Hippocampal formation (tissue), 2 donors: ENCODE results near the gene GPR27.
A peak's percentile ranks its signal among the peaks of the same experiment; 100 is the strongest.

Experiments
- DNase-seq, 2 donors: peaks; one replicate each; lab custom pipeline; 2025; lab: John Stamatoyannopoulos, UW

GPR27 gene

GRCh38 chr3:71753701-71754609, at the start of gene GPR27:
TSS of gene GPR27 (plus strand) at chr3:71753855. CDS start at chr3:71754050, 195 bp downstream.
- no peak for DNase-seq

- DNase-seq: no peak
Observed at GRCh38 chr3:71704915-71705314, 48.7 kb upstream of the GPR27 start.

- no peak for DNase-seq
Observed at GRCh38 chr3:71705681-71706080, 48.0 kb upstream of the GPR27 start.

GRCh38 chr3:71707595-71707994, 46.1 kb upstream of the GPR27 start:
- no peak for DNase-seq

GRCh38 chr3:71708476-71709105, 45.1 kb upstream of the GPR27 start:
- DNase-seq: peak; percentile 36 to 47

GRCh38 chr3:71709908-71710511, 43.6 kb upstream of the GPR27 start:
- no peak for DNase-seq

- DNase-seq: peak in 1 of 2 donors; percentile 53
Observed at GRCh38 chr3:71710906-71711494, 42.7 kb upstream of the GPR27 start.

- no peak for DNase-seq
Observed at GRCh38 chr3:71713041-71713440, 40.6 kb upstream of the GPR27 start.

- DNase-seq: no peak
Observed at GRCh38 chr3:71714595-71714994, 39.1 kb upstream of the GPR27 start.

GRCh38 chr3:71718072-71718471, 35.6 kb upstream of the GPR27 start:
- no peak for DNase-seq

- DNase-seq: no peak
Observed at GRCh38 chr3:71721002-71721401, 32.7 kb upstream of the GPR27 start.

GRCh38 chr3:71721651-71722157, 32.0 kb upstream of the GPR27 start:
- no peak for DNase-seq

- no peak for DNase-seq
Observed at GRCh38 chr3:71722693-71723092, 31.0 kb upstream of the GPR27 start.

GRCh38 chr3:71723452-71724170, 30.0 kb upstream of the GPR27 start:
- DNase-seq: no peak

GRCh38 chr3:71724171-71724453, 29.5 kb upstream of the GPR27 start:
- DNase-seq: no peak

GRCh38 chr3:71724584-71725270, 28.9 kb upstream of the GPR27 start:
- DNase-seq: peak; percentile 2 to 39

- peak in 1 of 2 donors; percentile 45 for DNase-seq
Observed at GRCh38 chr3:71725271-71725991, 28.2 kb upstream of the GPR27 start, which contains the start of gene EIF4E3. TSS of gene EIF4E3 (minus strand) at chr3:71725402. CDS start at chr3:71725367, 35 bp downstream.

- no peak for DNase-seq
Observed at GRCh38 chr3:71726146-71726545, 27.5 kb upstream of the GPR27 start.

- peak in 1 of 2 donors; percentile 28 for DNase-seq
Observed at GRCh38 chr3:71728632-71729342, 24.9 kb upstream of the GPR27 start.

GRCh38 chr3:71732637-71733036, 21.0 kb upstream of the GPR27 start:
- DNase-seq: no peak
